Measurements from ENCODE around the gene CFAP161. TPM values are rescaled to one million over a fixed set of nuclear protein-coding genes. Genes with fewer than 3 reads are reported as not detected.

Gene CFAP161
- total and polyA plus RNA-seq, 9 of the 15 experiments (the other 6 are each of a cell fraction or from before 2014, with no cell fraction given), result 25.8 to 83.3 (median 75.6) TPM

- Histone ChIP-seq H3K27ac (ENCODE audit: extremely low read depth, low read depth, low read length) (no peak overlapping the region), H3K4me3 (no peak overlapping the region), H3K4me1 (replicated peaks in 1 of 2; ENCODE audit: control insufficient read depth in 2 of 2, insufficient read depth in 2 of 2, low read length in 2 of 2) (peaks cover 6 to 14% of the 10 kb centered on the region in 2 experiments), H3K4me2 (ENCODE audit: insufficient read depth, low read length) (no peak overlapping the region), H4K20me1 (replicated peaks; ENCODE audit: control insufficient read depth, insufficient read depth, low read length) (no peaks in the 10 kb centered on the region), H3K36me3 (ENCODE audit: control insufficient read depth, insufficient read depth, low read length) (peaks cover 13% of the 10 kb centered on the region; the same call in 1 of the 3 replicates), H2AFZ (ENCODE audit: low read depth, low read length) (peak overlapping the region; percentile 56; the same call in 1 of the 2 replicates), H3K9me3 (replicated peaks; ENCODE audit: control insufficient read depth, insufficient read depth, low read depth, low read length) (no peaks in the 10 kb centered on the region), H3K79me2 (ENCODE audit: control insufficient read depth, insufficient read depth, low read length) (peaks cover 14% of the 10 kb centered on the region), H3K27me3 (ENCODE audit: control insufficient read depth in 2 of 2, insufficient read depth in 2 of 2, low read length in 2 of 2) (no peaks in the 10 kb centered on the region), H3K9ac (ENCODE audit: insufficient read depth in 1 of 2, low read depth in 2 of 2, low read length in 2 of 2) (no peak overlapping the region), H3K9me1 (ENCODE audit: control insufficient read depth, insufficient read depth, low read length) (no peaks in the 10 kb centered on the region)
- BruUV-seq (replicated peaks), result no TSS peak
- ATAC-seq (no peak), FAIRE-seq (no peak), DNase-seq (ENCODE audit: extremely low read depth in 1 of 4, low spot score in 3 of 4) (no peak)
- POLR2A ChIA-PET, result interaction anchor here (0.5 kb wide), 1 partner anchor 743 kb away, joined by 3 read pairs; no protein-coding TSS in a partner anchor
- 70% methylated on average over 6 of the region's 6 CpGs for WGBS (ENCODE audit: insufficient coverage, low coverage, missing lambda C conversion rate)
- TF ChIP-seq ZNF239 (CRISPR knock-in tag; IDR thresholded peaks at IDR 0.05), result peak; percentile 82
- TF ChIP-seq RBM25 (IDR thresholded peaks at IDR 0.05; ENCODE audit: low read depth, low read length, severe bottlenecking), result peak; percentile 42
- no peak for TF ChIP-seq PCBP1 (IDR thresholded peaks at IDR 0.05; ENCODE audit: low read depth, low read length, poor library complexity, severe bottlenecking)
- CTCF ChIA-PET (ENCODE audit: low intra/inter-chr PET ratio), result no interaction called here
- in situ Hi-C loops (cut with MboI) (loop anchor here (25.0 kb wide), 1 partner anchor 649 kb away; no protein-coding TSS in a partner anchor), intact Hi-C loops (cut with micrococcal nuclease) (no loop called here)
Measured at GRCh38 chr15:81111510-81112470, 22.3 kb upstream of the CFAP161 start.
